ENCODE data around the gene MKLN1.

MKLN1 gene

DNA sequence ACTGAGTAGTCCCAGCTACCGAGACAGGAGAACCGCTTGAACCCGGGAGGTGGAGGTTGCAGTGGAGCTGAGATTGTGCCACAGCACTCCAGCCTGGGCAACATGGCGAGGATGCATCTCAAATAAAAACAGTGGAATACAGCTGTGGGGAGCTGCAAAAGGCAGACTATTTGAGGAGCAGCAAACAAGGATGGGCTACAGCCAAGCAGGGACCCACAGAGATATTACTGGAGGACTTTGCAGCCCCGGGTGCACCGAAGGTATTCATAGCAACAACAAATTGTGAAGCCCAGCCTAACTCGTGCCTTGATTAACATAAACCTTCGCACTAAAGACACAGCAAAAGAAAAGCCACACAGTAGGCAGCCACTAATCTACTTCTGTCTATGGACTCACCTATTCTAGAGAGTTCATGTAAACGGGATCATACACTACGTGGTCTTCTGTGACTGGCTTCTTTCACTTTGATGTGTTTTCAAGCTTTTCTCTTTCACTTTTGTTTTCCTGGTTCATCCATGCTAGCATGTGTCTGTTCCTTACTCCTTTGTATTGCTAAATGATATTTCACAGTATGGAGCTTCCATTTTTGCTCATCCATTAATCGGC lies 194.8 kb downstream of the MKLN1 start:
- no peak for DNase-seq (ENCODE audit: low read depth)
- TF ChIP-seq, protein P1, sequence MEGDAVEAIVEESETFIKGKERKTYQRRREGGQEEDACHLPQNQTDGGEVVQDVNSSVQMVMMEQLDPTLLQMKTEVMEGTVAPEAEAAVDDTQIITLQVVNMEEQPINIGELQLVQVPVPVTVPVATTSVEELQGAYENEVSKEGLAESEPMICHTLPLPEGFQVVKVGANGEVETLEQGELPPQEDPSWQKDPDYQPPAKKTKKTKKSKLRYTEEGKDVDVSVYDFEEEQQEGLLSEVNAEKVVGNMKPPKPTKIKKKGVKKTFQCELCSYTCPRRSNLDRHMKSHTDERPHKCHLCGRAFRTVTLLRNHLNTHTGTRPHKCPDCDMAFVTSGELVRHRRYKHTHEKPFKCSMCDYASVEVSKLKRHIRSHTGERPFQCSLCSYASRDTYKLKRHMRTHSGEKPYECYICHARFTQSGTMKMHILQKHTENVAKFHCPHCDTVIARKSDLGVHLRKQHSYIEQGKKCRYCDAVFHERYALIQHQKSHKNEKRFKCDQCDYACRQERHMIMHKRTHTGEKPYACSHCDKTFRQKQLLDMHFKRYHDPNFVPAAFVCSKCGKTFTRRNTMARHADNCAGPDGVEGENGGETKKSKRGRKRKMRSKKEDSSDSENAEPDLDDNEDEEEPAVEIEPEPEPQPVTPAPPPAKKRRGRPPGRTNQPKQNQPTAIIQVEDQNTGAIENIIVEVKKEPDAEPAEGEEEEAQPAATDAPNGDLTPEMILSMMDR (IDR thresholded peaks at IDR 0.05; ENCODE audit: insufficient read depth, low read depth, low read length, missing control alignments), result no peak
- no peak overlapping the region for H3K4me3 ChIP-seq (ENCODE audit: low read length)

DNA sequence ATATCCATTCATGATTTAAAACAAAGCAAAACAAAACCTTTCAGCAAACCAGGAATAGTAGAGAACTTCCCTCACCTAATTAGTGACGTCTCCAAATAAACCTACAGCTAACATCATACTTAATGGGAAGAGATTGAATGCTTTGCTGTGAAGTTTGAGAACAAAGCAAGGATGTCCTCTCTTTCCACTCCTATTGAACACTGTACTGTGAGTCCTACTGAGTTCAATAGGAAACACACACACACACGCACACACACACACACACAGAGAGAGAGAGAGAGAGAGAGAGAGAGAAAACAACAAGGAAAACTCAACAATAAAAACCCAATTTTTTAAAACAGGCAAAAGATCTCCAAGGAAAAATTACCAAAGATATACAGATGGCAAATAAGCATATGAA lies 196.4 kb downstream of the MKLN1 start:
- DNase-seq (ENCODE audit: low read depth), result no peak
- TF ChIP-seq, protein P1 (IDR thresholded peaks at IDR 0.05; ENCODE audit: insufficient read depth, low read depth, low read length, missing control alignments), result no peak
- H3K4me3 ChIP-seq (ENCODE audit: low read length), result no peak overlapping the region

DNA sequence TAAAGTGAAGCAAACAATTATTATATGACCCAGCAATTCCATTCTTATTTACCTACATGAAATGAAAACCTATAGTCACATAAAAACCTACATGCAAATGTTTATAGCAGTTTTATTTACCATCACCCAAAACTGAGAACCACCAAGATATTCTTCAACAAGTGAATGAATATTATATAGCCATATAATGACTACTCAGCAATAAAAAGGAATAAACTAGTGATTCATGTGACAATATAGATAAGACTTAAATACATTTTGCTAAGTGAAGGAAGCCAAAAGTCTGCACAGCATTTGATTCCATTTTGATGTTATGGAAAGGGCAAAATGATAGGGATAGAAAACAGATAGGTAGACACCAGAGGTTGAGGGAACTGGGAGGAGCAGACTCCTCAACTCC lies 197.0 kb downstream of the MKLN1 start:
- TF ChIP-seq, protein P1 (IDR thresholded peaks at IDR 0.05; ENCODE audit: insufficient read depth, low read depth, low read length, missing control alignments), result no peak
- DNase-seq (ENCODE audit: low read depth), result no peak
- no peak overlapping the region for H3K4me3 ChIP-seq (ENCODE audit: low read length)

DNA sequence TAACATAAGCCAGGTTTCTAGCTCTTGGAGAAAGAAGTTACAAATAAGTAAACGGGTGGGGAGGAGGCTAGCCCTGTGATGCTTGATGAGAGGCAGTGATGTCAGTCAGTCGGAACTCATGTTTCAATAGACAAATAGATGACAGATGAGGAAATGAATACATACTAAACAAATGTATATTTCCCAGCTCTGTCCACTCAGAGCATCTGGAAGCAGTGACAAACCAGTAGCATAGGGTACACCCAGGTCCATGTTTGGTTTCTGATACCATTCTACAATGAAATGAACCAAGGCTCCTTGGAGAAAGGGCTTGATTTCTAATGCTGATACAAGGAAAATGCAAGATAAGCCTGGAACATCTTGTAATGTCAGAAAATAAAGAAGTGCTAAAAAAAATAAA lies 198.1 kb downstream of the MKLN1 start:
- peak; percentile 60 for DNase-seq (ENCODE audit: low read depth)
- TF ChIP-seq, protein P1 (IDR thresholded peaks at IDR 0.05; ENCODE audit: insufficient read depth, low read depth, low read length, missing control alignments), result no peak
- H3K4me3 ChIP-seq (ENCODE audit: low read length), result no peak overlapping the region

DNA sequence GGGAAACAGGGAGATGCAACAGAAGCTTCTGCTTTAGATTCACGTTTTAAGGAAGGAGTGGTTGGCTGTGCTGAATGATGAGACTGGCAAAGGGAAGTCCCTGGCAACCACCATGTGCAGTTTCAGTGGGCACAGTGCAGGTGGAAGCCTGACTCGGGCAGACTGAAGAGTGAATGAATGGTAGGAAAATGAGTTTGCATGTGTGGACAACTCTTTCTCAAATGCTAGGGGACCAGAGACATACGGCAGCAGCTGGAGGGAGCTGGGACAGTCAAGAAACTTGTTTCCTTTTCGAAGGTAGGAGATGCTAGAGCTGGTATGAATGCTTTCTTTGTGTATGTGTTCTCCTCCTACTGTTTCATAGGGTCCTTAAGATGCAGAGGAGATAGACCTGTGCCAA lies 199.8 kb downstream of the MKLN1 start:
- TF ChIP-seq, protein P1 (IDR thresholded peaks at IDR 0.05; ENCODE audit: insufficient read depth, low read depth, low read length, missing control alignments), result no peak
- no peak for DNase-seq (ENCODE audit: low read depth)

DNA sequence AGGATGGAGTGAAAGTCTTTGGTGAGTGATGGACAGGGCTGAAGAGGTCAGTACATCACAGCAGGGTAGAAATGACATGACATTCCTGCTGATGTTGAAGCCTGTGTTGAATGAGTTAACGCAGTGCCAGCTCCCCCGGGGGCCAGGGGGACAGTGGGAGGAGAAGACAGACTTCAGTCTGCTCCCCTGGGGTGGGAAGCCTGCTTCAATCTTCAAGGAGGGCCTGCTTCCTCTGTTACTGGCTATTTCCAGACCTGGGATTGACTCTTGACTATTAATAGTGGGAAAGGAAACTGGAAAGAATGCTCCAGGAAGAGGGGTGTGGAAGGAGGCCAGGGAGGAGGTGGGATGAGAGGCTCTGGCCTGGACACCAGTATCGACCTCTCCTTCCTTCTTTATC lies 201.5 kb downstream of the MKLN1 start:
- no peak for DNase-seq (ENCODE audit: low read depth)
- TF ChIP-seq, protein P1 (IDR thresholded peaks at IDR 0.05; ENCODE audit: insufficient read depth, low read depth, low read length, missing control alignments), result no peak
- H3K4me3 ChIP-seq (ENCODE audit: low read length), result no peak overlapping the region

More for the DNA sequence above, 199.8 kb downstream of the MKLN1 start:
- H3K4me3 ChIP-seq (ENCODE audit: low read length), result no peak overlapping the region

DNA sequence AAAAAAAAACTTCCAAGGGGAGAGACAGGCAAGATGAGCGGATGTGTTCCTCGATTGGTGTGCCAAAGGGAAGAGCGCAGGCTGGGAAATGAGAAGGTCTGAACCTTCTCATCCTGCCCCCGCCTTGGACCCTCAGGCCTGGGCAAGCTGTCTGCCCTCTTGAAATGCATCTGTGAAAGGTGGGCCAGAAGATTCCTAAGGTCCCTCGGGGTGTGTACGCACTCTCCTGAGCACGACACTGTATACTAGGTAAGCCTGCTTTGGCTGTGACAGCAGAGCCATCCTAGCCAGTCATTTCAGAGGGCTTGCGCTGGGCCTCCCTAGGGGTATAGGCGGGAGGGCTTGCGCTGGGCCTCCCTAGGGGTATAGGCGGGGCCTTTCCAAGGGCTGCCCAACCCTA lies 201.9 kb downstream of the MKLN1 start:
- TF ChIP-seq, protein P1 (IDR thresholded peaks at IDR 0.05; ENCODE audit: insufficient read depth, low read depth, low read length, missing control alignments), result no peak
- DNase-seq (ENCODE audit: low read depth), result no peak
- H3K4me3 ChIP-seq (ENCODE audit: low read length), result no peak overlapping the region

Measured in epithelial cell of esophagus (primary cell).